Dermis microvascular lymphatic vessel endothelial cell (primary cell): ENCODE data around the gene KLK7. TPM values are rescaled to one million over a fixed set of nuclear protein-coding genes. Genes with fewer than 3 reads are reported as not detected.
"Not testable (repeated sequence)": the region's sequence is repeated elsewhere in the genome, so short reads cannot be mapped to it uniquely, and the experiment has no call there.

Source experiments
- DNase-seq, 2 donors: peaks; one replicate each; pipeline versions ENCODE4 v3.0.0 to v3.0.0-alpha.2; 2010; ENCODE audit warnings: low read depth in 2 of 2
- total RNA-seq: library from RNA; depleted of rRNA; stranded (reverse); fragments of >200 nt; gene quantifications from 2 replicates; pipeline ENCODE4 v1.2.1, GENCODE V29; 2014

KLK7 gene
- total RNA-seq, 1 donor from 2014 or later, result not detected

DNA sequence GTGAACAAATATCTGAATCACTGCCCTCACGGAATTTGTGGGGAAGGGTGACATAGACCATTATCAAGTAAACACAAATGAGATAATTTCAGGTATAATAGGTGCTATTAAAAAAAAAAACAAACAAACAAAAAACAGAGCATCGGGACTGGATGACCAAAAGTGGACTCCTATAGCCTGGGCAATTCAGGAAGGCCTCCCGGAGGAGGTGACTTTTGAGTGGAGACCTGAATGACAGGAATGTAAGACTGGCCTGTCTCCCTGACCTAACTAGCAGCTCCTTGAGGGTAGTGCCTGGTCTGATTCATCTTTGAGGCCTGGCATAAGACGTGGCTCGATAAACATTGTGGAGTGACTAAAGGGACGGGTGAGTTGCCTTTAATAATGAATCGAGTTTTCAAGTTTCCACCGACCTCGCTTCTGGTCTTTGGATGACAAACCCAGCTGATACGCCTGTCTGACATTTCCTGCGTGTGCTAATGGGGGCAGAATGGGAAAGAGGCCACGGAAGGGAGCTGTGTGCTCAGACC is 29.0 kb upstream of the KLK7 start:
- no peak for DNase-seq

DNA sequence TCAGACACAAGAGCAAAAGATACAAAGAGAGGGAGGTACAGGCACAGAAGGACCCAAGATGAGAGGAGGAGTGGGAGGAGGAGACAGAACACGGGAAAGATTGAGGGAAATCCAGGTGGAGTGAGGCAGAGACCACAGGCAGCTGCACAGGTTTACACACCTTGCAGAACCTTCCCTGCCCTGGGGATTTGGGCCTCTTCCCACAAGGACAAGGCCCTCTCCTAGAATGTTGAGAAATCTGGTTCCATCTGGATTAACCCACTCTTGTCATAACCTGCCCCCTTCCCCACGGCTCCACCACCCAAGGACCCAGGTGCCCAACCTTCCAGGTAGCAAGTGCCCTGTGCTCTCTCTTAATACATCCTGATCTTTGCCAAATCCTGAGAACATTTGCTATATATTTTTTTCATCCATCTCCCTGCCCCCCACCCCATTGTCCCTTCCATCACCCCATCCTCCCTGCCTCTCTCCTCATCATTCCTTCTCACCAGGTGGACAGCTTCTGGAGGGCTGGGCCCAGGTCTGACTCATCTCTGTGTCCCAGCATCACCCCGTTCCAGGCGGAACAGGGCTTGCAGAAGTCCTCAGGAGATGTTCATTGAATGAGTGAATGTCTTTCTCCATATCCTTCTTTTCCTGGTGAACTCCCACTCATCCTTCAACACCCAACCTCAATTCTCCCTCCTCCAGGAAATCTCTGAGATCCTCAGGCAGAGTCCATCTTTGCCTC is 26.5 kb upstream of the KLK7 start:
- no peak for DNase-seq

GRCh38 chr19:51009061-51009891 is 25.6 kb upstream of the KLK7 start:
- no peak for DNase-seq

DNA sequence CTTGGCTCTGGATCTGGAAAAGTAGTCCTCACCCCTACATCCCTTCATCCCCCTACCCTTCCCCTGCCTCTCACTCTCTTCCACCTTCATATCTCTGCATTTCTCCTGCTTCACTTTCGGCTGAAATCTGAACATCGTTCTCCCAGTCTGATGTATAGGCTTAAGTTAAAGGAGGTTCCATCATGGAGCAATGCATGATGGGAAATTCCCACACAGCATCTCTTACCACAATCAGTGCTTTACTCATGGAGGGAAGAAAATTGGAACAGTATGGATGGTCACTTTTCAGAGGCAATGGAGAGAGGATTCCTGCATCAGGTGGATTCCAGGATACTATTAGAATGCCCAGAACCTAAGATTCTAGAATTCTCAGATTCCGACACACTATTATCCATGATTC is 23.8 kb upstream of the KLK7 start:
- no peak for DNase-seq

GRCh38 chr19:51006406-51006805 is 22.7 kb upstream of the KLK7 start:
- no peak for DNase-seq

- DNase-seq, result no peak
Observed at GRCh38 chr19:51005248-51005647, 21.5 kb upstream of the KLK7 start.

DNA sequence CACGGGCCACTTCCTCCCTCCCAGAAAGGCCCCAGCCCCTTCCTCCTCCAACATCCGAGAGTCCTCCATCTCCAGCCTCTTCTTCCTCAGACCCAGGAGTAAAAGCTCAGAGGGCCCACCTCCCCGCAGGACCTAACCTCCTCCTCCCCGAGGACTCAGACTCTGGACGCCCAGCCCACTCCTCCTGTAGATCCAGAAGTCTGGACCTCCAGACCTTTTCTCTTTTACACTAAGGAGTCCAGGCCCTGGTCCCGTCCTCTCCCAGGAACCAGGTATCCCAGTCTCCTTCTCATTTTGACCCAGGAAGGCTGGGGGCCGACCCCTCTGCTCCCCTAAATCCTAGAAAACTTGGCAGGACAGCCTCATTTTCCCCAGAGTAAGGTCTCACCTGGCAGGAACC is 19.6 kb upstream of the KLK7 start:
- no peak for DNase-seq

DNA sequence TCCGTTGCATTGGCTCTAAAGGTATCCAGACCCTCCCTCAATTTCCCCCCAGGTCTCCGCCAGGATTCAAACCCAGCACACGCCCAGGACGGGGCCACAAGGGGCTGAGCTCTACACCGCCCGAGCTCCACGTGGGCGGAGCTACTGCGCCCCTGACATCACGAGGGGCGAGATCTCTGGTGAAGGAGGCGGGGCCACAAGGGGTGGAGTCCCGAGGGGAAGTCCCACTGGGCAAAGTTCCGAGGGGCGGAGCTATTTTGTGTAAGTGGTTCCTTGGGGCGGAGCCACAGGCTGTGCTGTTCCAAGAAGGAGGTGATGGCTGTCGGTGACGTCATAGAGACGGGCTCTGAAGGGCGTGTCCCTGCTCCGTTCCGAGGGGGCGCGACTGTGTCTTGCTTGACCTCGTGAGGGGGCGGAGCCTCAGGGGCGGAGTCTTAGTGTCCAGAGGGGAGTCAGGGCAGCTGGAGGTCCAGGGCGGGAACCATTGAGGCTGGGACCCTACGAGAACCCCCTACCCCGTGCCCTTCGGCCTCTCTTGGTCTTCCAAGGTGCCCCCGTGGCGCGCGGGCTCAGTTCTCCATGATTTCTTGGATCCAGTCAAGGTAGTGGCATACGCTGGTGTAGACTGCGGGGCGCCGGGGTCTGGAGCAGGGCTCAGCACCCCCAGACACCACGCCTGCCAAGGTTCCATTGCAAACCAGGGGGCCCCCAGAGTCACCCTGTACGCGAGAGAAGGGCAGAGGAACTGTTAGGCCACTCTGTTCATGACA is 19.0 kb upstream of the KLK7 start:
- no peak for DNase-seq

- DNase-seq, result no peak
Observed at GRCh38 chr19:51002089-51002532, 18.4 kb upstream of the KLK7 start.

DNA sequence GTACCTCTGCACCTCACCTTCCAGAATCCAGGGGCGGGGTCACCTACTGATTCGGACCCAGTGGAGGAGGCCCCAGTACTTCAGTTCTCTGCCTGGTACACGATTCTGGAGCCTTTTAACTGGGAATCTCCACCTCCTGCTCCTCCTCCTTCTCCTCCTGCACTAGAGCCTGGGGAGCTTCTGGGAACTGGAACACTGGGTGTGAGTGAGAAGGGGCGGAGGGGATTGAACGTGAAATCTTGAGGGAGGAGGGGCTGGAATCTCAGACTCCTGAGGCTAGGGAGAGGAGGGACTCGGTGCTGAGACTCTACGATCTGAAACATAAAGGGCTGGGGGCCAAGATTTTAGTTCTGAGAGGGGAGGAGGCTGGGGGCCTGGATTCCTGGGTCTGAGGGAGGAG is 17.8 kb upstream of the KLK7 start, which contains the start of gene KLK8:
Gene KLK8, minus strand, starts transcription at position 90 of the 400 bp plus-strand sequence. CDS start 437 bp downstream, outside the sequence.
- DNase-seq, result no peak

DNA sequence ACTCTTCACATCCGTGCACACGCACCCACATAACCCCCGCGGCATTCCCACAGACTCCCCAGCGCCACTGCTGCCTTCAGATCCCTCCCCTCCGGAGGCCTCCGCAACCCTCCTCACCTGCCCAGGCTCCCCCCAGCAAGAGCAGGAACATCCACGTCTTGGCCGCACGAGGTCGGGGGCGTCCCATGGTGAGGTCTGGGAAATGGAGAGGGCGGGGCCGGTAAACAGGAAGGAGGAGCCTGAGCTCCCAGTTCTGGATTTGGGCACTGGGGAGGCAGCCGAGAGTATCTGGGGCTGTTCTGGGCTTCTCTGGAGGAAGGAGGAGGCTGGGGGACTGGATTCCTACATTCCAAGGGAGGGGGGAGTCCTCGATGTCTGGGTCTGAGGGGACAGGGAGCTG is 17.3 kb upstream of the KLK7 start:
- no peak for DNase-seq

DNA sequence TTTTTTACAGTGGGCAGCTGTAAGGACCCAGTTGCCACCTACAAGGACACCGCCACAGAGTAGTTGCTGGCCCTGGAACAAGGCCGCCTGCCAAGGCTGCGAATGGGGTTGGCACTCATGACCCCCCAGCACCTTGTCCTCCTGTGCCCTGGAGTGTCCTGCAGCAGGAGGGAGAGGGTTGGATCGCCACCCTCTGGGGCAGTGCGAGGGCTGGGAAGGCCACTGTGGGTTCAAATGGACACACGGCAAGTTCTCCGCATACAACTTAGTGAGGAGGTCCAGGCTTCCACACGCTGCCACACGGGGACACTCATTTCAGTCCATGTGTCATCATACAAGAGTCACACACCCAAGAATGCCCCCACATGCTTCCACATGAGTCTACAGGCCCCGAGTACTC is 16.7 kb upstream of the KLK7 start:
- no peak for DNase-seq

- no peak for DNase-seq
Observed at GRCh38 chr19:50998686-50999085, 15.0 kb upstream of the KLK7 start.

GRCh38 chr19:50998061-50998460 is 14.3 kb upstream of the KLK7 start:
- DNase-seq, result no peak

DNA sequence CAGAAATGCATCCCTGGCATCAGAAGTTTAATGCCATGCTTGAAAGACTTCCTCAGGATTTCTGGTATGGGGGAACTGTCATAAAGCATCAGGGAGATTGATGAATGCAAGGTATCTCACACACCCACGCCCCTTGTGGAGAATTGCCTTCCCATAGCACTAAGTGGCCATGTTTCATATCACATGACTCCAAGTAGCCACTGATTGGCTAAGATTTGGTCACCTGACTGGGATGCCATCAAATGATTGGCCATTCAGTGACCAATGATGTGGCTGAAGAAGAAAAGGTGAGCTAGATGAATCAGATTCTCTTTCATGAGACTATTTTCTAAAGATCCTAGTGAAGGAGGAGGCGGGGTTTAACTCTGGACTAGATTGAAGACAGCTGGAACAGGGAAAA is 10.4 kb upstream of the KLK7 start:
- DNase-seq, result no peak

GRCh38 chr19:50992666-50993035 is 8.9 kb upstream of the KLK7 start:
- no peak for DNase-seq

GRCh38 chr19:50984416-50984815 is 699 bp upstream of the KLK7 start:
- DNase-seq, result not testable (repeated sequence)

- DNase-seq, result no peak
Observed at GRCh38 chr19:50982186-50982585, 1.5 kb downstream of the KLK7 start.

GRCh38 chr19:50981587-50982146 is 2.0 kb downstream of the KLK7 start:
- DNase-seq, result no peak

- DNase-seq, result no peak
Observed at GRCh38 chr19:50980208-50980607, 3.5 kb downstream of the KLK7 start.

DNA sequence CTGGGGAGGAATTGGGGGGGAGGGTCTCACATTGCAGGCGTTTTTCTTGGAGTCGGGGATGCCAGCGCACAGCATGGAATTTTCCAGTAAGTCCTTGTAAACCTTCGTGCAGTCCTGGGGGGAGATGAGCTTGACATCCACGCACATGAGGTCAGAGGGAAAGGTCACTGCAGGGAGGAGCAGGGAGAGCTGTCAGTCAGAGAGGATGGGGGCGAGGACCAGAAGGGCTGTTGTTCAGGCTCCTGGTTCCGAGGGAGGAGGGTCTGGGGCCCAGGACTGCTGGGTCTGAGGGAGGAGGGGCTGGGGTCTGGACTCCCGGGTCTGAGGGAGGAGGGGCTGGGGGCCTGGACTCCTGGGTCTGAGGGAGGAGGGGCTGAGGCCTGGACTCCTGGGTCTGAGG is 4.0 kb downstream of the KLK7 start:
- no peak for DNase-seq
